HEK293 (cell line): ENCODE results near the gene PEX14.
A peak's percentile ranks its signal among the peaks of the same experiment; 100 is the strongest.

Source experiments
- BCL6B ChIP-seq: fragments of 450-650 bp; formaldehyde crosslinking; IDR thresholded peaks from 2 replicates; pipeline ENCODE4 v1.5.1; 2017; ENCODE audit warnings: missing biosample characterization, missing genetic modification characterization
- GFI1B ChIP-seq: fragments of 450-650 bp; formaldehyde crosslinking; IDR thresholded peaks from 2 replicates; pipeline ENCODE4 v1.5.1; 2016; ENCODE audit warnings: missing biosample characterization, missing genetic modification characterization
- GLIS2 ChIP-seq: fragments of 450-650 bp; formaldehyde crosslinking; IDR thresholded peaks from 2 replicates; pipeline ENCODE4 v1.5.1; 2016; ENCODE audit warnings: missing biosample characterization, missing genetic modification characterization
- PATZ1 ChIP-seq: fragments of 450-650 bp; formaldehyde crosslinking; IDR thresholded peaks from 2 replicates; pipeline ENCODE4 v1.5.1; 2016; ENCODE audit warnings: missing biosample characterization, missing genetic modification characterization
- PRDM10 ChIP-seq: fragments of 450-650 bp; formaldehyde crosslinking; IDR thresholded peaks from 2 replicates; pipeline ENCODE4 v1.5.1; 2016; ENCODE audit warnings: missing biosample characterization, missing genetic modification characterization
- PRDM4 ChIP-seq: fragments of 450-650 bp; formaldehyde crosslinking; IDR thresholded peaks from 2 replicates; pipeline ENCODE4 v1.5.1; 2017; ENCODE audit warnings: missing biosample characterization, missing genetic modification characterization
- REPIN1 ChIP-seq: fragments of 450-650 bp; formaldehyde crosslinking; IDR thresholded peaks from 2 replicates; pipeline ENCODE4 v1.5.1; 2017; ENCODE audit warnings: missing biosample characterization, missing genetic modification characterization, low read depth
- TSHZ1 ChIP-seq: fragments of 450-650 bp; formaldehyde crosslinking; IDR thresholded peaks from 2 replicates; pipeline ENCODE4 v1.5.1; 2016; ENCODE audit warnings: missing biosample characterization, missing genetic modification characterization, borderline replicate concordance
- YY1 ChIP-seq: fragments of 450-650 bp; formaldehyde crosslinking; IDR thresholded peaks from 2 replicates; pipeline ENCODE4 v1.5.1; 2018; ENCODE audit warnings: missing biosample characterization, missing genetic modification characterization
- ZBTB1 ChIP-seq: fragments of 450-650 bp; formaldehyde crosslinking; IDR thresholded peaks from 2 replicates; pipeline ENCODE4 v1.5.1; 2016; ENCODE audit warnings: missing biosample characterization, missing genetic modification characterization
- ZBTB10 ChIP-seq: fragments of 450-650 bp; formaldehyde crosslinking; IDR thresholded peaks from 2 replicates; pipeline ENCODE4 v1.5.1; 2016; ENCODE audit warnings: missing biosample characterization, missing genetic modification characterization
- ZFP3 ChIP-seq: fragments of 450-650 bp; formaldehyde crosslinking; IDR thresholded peaks from 2 replicates; pipeline ENCODE4 v1.5.1; 2016; ENCODE audit warnings: low read depth, missing biosample characterization, missing genetic modification characterization
- ZNF140 ChIP-seq: fragments of 450-650 bp; formaldehyde crosslinking; IDR thresholded peaks from 2 replicates; pipeline ENCODE4 v1.5.1; 2016; ENCODE audit warnings: missing biosample characterization, missing genetic modification characterization
- ZNF155 ChIP-seq: fragments of 450-650 bp; formaldehyde crosslinking; IDR thresholded peaks from 2 replicates; pipeline ENCODE4 v1.5.1; 2016; ENCODE audit warnings: missing biosample characterization, missing genetic modification characterization
- ZNF175 ChIP-seq: fragments of 450-650 bp; formaldehyde crosslinking; IDR thresholded peaks from 2 replicates; pipeline ENCODE4 v1.5.1; 2016; ENCODE audit warnings: missing biosample characterization, missing genetic modification characterization
- ZNF521 ChIP-seq: fragments of 450-650 bp; formaldehyde crosslinking; IDR thresholded peaks from 2 replicates; pipeline ENCODE4 v1.5.1; 2017; ENCODE audit warnings: missing biosample characterization, mild to moderate bottlenecking, missing genetic modification characterization
- ZNF571 ChIP-seq: fragments of 450-650 bp; formaldehyde crosslinking; IDR thresholded peaks from 2 replicates; pipeline ENCODE4 v1.5.0; 2017; ENCODE audit warnings: missing biosample characterization, missing genetic modification characterization
- ZNF596 ChIP-seq: fragments of 450-650 bp; IDR thresholded peaks from 2 replicates; pipeline ENCODE4 v1.5.0; 2018; ENCODE audit warnings: missing biosample characterization, mild to moderate bottlenecking, missing genetic modification characterization, moderate library complexity
- ZNF610 ChIP-seq: fragments of 450-650 bp; formaldehyde crosslinking; IDR thresholded peaks from 2 replicates; pipeline ENCODE4 v1.5.1; 2016; ENCODE audit warnings: missing biosample characterization, missing genetic modification characterization, borderline replicate concordance
- ZNF623 ChIP-seq: fragments of 450-650 bp; formaldehyde crosslinking; IDR thresholded peaks from 2 replicates; pipeline ENCODE4 v1.5.1; 2016; ENCODE audit warnings: missing biosample characterization, missing genetic modification characterization
- ZNF629 ChIP-seq: fragments of 450-650 bp; formaldehyde crosslinking; IDR thresholded peaks from 2 replicates; pipeline ENCODE4 v1.5.1; 2017; ENCODE audit warnings: missing biosample characterization, missing genetic modification characterization
- ZSCAN16 ChIP-seq: fragments of 450-650 bp; formaldehyde crosslinking; IDR thresholded peaks from 2 replicates; pipeline ENCODE4 v1.5.1; 2016; ENCODE audit warnings: missing biosample characterization, missing genetic modification characterization
- ZSCAN30 ChIP-seq: fragments of 450-650 bp; IDR thresholded peaks from 2 replicates; pipeline ENCODE4 v1.5.1; 2018; ENCODE audit warnings: missing biosample characterization, mild to moderate bottlenecking, missing genetic modification characterization, moderate library complexity

Gene PEX14

GRCh38 chr1:10528066-10529014 is 53.6 kb downstream of the PEX14 start (continued):
- no peak for TF ChIP-seq ZNF155 (tag by site-specific recombination)
- TF ChIP-seq GFI1B (tag by site-specific recombination), result no peak
- no peak for TF ChIP-seq ZNF610
- peak; percentile 99 for TF ChIP-seq ZNF629 (tag by site-specific recombination)
- TF ChIP-seq GLIS2 (tag by site-specific recombination), result no peak
- no peak for TF ChIP-seq ZFP3
- no peak for TF ChIP-seq ZNF521
- TF ChIP-seq ZSCAN30, result no peak
- no peak for TF ChIP-seq ZBTB10 (tag by site-specific recombination)
- TF ChIP-seq PATZ1 (tag by site-specific recombination), result peak; percentile 86
- no peak for TF ChIP-seq ZSCAN16 (tag by site-specific recombination)
- no peak for TF ChIP-seq YY1 (tag by site-specific recombination)
- TF ChIP-seq ZNF571 (tag by site-specific recombination), result no peak
- TF ChIP-seq PRDM4, result no peak
- TF ChIP-seq ZNF623 (tag by site-specific recombination), result no peak
- no peak for TF ChIP-seq ZNF140 (tag by site-specific recombination)
- TF ChIP-seq PRDM10 (tag by site-specific recombination), result peak; percentile 44; the same call in 1 of the 2 replicates
- TF ChIP-seq BCL6B (tag by site-specific recombination), result no peak
- TF ChIP-seq TSHZ1 (tag by site-specific recombination), result peak; percentile 81; the same call in 1 of the 2 replicates
- TF ChIP-seq ZBTB1, result no peak
- no peak for TF ChIP-seq ZNF175 (tag by site-specific recombination)
- TF ChIP-seq REPIN1 (tag by site-specific recombination), result no peak
- TF ChIP-seq ZNF596 (tag by site-specific recombination), result no peak
